ENCODE measurements around the gene EYA3.

DNA sequence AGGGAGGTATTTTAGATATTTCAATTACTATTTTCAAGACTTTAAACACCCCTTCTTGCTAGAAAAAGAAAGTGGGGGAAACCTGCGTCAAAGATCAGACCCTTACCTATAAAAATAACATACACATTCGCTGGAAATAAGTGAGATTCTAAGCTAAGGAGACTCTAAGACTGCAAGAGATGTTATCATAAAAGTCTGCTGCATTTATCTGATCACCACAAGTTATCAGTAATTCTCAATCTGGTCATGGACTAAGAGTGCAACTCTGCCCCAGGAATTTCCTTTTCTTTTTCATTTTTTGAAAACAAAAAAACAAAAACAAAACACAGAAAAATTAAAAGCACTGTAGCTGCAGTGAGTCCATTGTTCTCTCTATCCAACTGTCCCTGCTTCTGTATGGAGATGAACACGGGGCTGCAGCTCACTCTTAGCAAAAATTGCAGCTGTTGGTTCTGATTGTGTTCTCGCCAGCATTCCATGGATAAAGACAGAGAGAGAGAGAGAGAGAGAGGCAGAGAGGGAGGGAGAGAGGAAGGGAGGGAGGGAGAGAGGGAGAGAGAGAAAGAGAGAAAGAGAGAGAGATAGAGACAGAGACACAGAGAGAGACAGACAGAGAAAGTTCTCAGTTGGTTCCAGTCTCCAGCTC is 114.5 kb downstream of the EYA3 start:
- TF ChIP-seq, protein P1, sequence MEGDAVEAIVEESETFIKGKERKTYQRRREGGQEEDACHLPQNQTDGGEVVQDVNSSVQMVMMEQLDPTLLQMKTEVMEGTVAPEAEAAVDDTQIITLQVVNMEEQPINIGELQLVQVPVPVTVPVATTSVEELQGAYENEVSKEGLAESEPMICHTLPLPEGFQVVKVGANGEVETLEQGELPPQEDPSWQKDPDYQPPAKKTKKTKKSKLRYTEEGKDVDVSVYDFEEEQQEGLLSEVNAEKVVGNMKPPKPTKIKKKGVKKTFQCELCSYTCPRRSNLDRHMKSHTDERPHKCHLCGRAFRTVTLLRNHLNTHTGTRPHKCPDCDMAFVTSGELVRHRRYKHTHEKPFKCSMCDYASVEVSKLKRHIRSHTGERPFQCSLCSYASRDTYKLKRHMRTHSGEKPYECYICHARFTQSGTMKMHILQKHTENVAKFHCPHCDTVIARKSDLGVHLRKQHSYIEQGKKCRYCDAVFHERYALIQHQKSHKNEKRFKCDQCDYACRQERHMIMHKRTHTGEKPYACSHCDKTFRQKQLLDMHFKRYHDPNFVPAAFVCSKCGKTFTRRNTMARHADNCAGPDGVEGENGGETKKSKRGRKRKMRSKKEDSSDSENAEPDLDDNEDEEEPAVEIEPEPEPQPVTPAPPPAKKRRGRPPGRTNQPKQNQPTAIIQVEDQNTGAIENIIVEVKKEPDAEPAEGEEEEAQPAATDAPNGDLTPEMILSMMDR (IDR thresholded peaks at IDR 0.05) = no peak
- TF ChIP-seq ZFX (IDR thresholded peaks at IDR 0.05; ENCODE audit: borderline replicate concordance) = no peak

Data from 22Rv1 (cell line).